Activated T-cell treated with anti-CD3 and anti-CD28 coated beads, Interleukin-2, amount 50 U/mL, for 72 hours (primary cell): ENCODE data around the gene OAF. TPM values are rescaled to one million over a fixed set of nuclear protein-coding genes. Genes with fewer than 3 reads are reported as not detected.

ENCODE experiments used
- ATAC-seq, 2 donors: fragments of 150-1000 bp; cut with Tn5 transposase; replicated peaks in 1 of 2; 2 replicates each; pipeline ENCODE4 v1.10.0; 2021; ENCODE audit warnings: moderate library complexity in 2 of 2, mild to moderate bottlenecking in 1 of 2
- DNase-seq, 2 donors: peaks; one replicate each; pipeline ENCODE4 v3.0.0; 2021 to 2022; ENCODE audit warnings: mixed read lengths in 1 of 2
- H3K27ac Mint-ChIP-seq: one replicate; pipeline ENCODE4 v1.8.0; 2022; ENCODE audit warnings: mild to moderate bottlenecking, moderate library complexity, mixed read lengths
- H3K27me3 Mint-ChIP-seq: one replicate; pipeline ENCODE4 v1.8.0; 2022; ENCODE audit warnings: low read depth, mixed read lengths
- H3K36me3 Mint-ChIP-seq, 2 donors: one replicate each; pipeline ENCODE4 v1.8.0; 2022; ENCODE audit warnings: mixed read lengths in 2 of 2, mild to moderate bottlenecking in 1 of 2; ENCODE audit not compliant: insufficient read depth in 2 of 2
- H3K4me1 Mint-ChIP-seq: one replicate; pipeline ENCODE4 v1.8.0; 2022; ENCODE audit warnings: low read depth, mixed read lengths
- H3K4me3 Mint-ChIP-seq, 2 donors: one replicate each; pipeline ENCODE4 v1.8.0; 2022; ENCODE audit warnings: mild to moderate bottlenecking in 2 of 2, mixed read lengths in 2 of 2, moderate library complexity in 2 of 2
- H3K9me3 Mint-ChIP-seq, 2 donors: one replicate each; pipeline ENCODE4 v1.8.0; 2022; ENCODE audit warnings: mixed read lengths in 2 of 2
- total RNA-seq, 2 donors: library from RNA; stranded (reverse); gene quantifications; one replicate each; pipeline ENCODE4 v1.2.3, GENCODE V29; 2022

The OAF gene
- total RNA-seq, 2 donors from 2014 or later: 1.2 to 2.4 TPM

GRCh38 chr11:120255519-120255866, 44.7 kb downstream of the OAF start:
- H3K4me1 Mint-ChIP-seq: peaks cover 7% of the 10 kb centered on the region
- H3K4me3 Mint-ChIP-seq: no peak overlapping the region
- H3K27me3 Mint-ChIP-seq: peaks cover 83% of the 10 kb centered on the region
- H3K36me3 Mint-ChIP-seq: no peaks in the 10 kb centered on the region
- ATAC-seq (no peak), DNase-seq (no peak)
- H3K9me3 Mint-ChIP-seq: no peaks in the 10 kb centered on the region
- no peak overlapping the region for H3K27ac Mint-ChIP-seq

- Mint-ChIP-seq H3K27ac (no peak overlapping the region), H3K27me3 (peaks cover 82% of the 10 kb centered on the region), H3K9me3 (no peaks in the 10 kb centered on the region), H3K36me3 (no peaks in the 10 kb centered on the region), H3K4me3 (no peak overlapping the region), H3K4me1 (peaks cover 7% of the 10 kb centered on the region)
- ATAC-seq (no peak), DNase-seq (no peak)
These were observed 45.3 kb downstream of the OAF start for GRCh38 chr11:120256178-120256577.

- Mint-ChIP-seq H3K36me3 (no peaks in the 10 kb centered on the region), H3K27ac (no peak overlapping the region), H3K9me3 (no peaks in the 10 kb centered on the region), H3K27me3 (peaks cover 82% of the 10 kb centered on the region), H3K4me3 (no peak overlapping the region), H3K4me1 (peaks cover 7% of the 10 kb centered on the region)
- ATAC-seq (no peak), DNase-seq (no peak)
These were observed 45.9 kb downstream of the OAF start for GRCh38 chr11:120256779-120257178.

- Mint-ChIP-seq H3K9me3 (no peaks in the 10 kb centered on the region), H3K4me3 (no peak overlapping the region), H3K27me3 (peaks cover 76% of the 10 kb centered on the region), H3K36me3 (no peaks in the 10 kb centered on the region), H3K4me1 (peaks cover 7% of the 10 kb centered on the region), H3K27ac (no peak overlapping the region)
- DNase-seq: no peak
- ATAC-seq: no peak
These were observed 46.5 kb downstream of the OAF start for GRCh38 chr11:120257346-120257745.

- H3K4me3 Mint-ChIP-seq: no peak overlapping the region
- ATAC-seq (no peak), DNase-seq (no peak)
- no peaks in the 10 kb centered on the region for H3K36me3 Mint-ChIP-seq
- H3K27ac Mint-ChIP-seq: no peak overlapping the region
- H3K27me3 Mint-ChIP-seq: peaks cover 77% of the 10 kb centered on the region
- H3K4me1 Mint-ChIP-seq: peaks cover 7% of the 10 kb centered on the region
- no peaks in the 10 kb centered on the region for H3K9me3 Mint-ChIP-seq
These were observed 47.8 kb downstream of the OAF start for GRCh38 chr11:120258661-120259060.

- ATAC-seq (no peak), DNase-seq (no peak)
- H3K4me3 Mint-ChIP-seq: no peak overlapping the region
- no peaks in the 10 kb centered on the region for H3K9me3 Mint-ChIP-seq
- peaks cover 7% of the 10 kb centered on the region for H3K4me1 Mint-ChIP-seq
- no peak overlapping the region for H3K27ac Mint-ChIP-seq
- peaks cover 71% of the 10 kb centered on the region for H3K27me3 Mint-ChIP-seq
- no peaks in the 10 kb centered on the region for H3K36me3 Mint-ChIP-seq
These were observed 48.4 kb downstream of the OAF start for GRCh38 chr11:120259241-120259640.

- no peak for ATAC-seq
These were observed 49.2 kb downstream of the OAF start for GRCh38 chr11:120259988-120260565.

GRCh38 chr11:120260616-120261015, 49.8 kb downstream of the OAF start:
- DNase-seq: no peak
- Mint-ChIP-seq H3K27me3 (peaks cover 69% of the 10 kb centered on the region), H3K27ac (no peak overlapping the region), H3K36me3 (no peaks in the 10 kb centered on the region), H3K4me3 (no peak overlapping the region), H3K9me3 (no peaks in the 10 kb centered on the region), H3K4me1 (no peaks in the 10 kb centered on the region)
- no peak for ATAC-seq

More at GRCh38 chr11:120259988-120260565, 49.2 kb downstream of the OAF start:
- no peaks in the 10 kb centered on the region for H3K36me3 Mint-ChIP-seq
- H3K4me3 Mint-ChIP-seq: no peak overlapping the region
- no peak for DNase-seq
- no peaks in the 10 kb centered on the region for H3K9me3 Mint-ChIP-seq
- peaks cover 69% of the 10 kb centered on the region for H3K27me3 Mint-ChIP-seq
- H3K4me1 Mint-ChIP-seq: peaks cover 5% of the 10 kb centered on the region
- H3K27ac Mint-ChIP-seq: no peak overlapping the region

GRCh38 chr11:120261321-120261720, 50.5 kb downstream of the OAF start:
- no peaks in the 10 kb centered on the region for H3K4me1 Mint-ChIP-seq
- peaks cover 69% of the 10 kb centered on the region for H3K27me3 Mint-ChIP-seq
- DNase-seq (no peak), ATAC-seq (no peak)
- no peak overlapping the region for H3K27ac Mint-ChIP-seq
- H3K36me3 Mint-ChIP-seq: no peaks in the 10 kb centered on the region
- H3K4me3 Mint-ChIP-seq: no peak overlapping the region
- no peaks in the 10 kb centered on the region for H3K9me3 Mint-ChIP-seq

GRCh38 chr11:120261931-120262330, 51.1 kb downstream of the OAF start:
- Mint-ChIP-seq H3K4me1 (no peaks in the 10 kb centered on the region), H3K27ac (no peak overlapping the region), H3K9me3 (no peaks in the 10 kb centered on the region), H3K4me3 (no peak overlapping the region), H3K27me3 (peaks cover 69% of the 10 kb centered on the region), H3K36me3 (no peaks in the 10 kb centered on the region)
- no peak for ATAC-seq
- no peak for DNase-seq

GRCh38 chr11:120267319-120267718, 56.5 kb downstream of the OAF start:
- no peaks in the 10 kb centered on the region for H3K36me3 Mint-ChIP-seq
- H3K4me1 Mint-ChIP-seq: no peaks in the 10 kb centered on the region
- no peak overlapping the region for H3K27ac Mint-ChIP-seq
- H3K4me3 Mint-ChIP-seq: no peak overlapping the region
- H3K27me3 Mint-ChIP-seq: peaks cover 55% of the 10 kb centered on the region
- ATAC-seq: no peak
- DNase-seq: no peak
- no peaks in the 10 kb centered on the region for H3K9me3 Mint-ChIP-seq

GRCh38 chr11:120268686-120269085, 57.9 kb downstream of the OAF start:
- Mint-ChIP-seq H3K27me3 (peaks cover 55% of the 10 kb centered on the region), H3K4me1 (no peaks in the 10 kb centered on the region), H3K4me3 (no peak overlapping the region), H3K36me3 (no peaks in the 10 kb centered on the region), H3K9me3 (no peaks in the 10 kb centered on the region), H3K27ac (no peak overlapping the region)
- DNase-seq (no peak), ATAC-seq (no peak)

GRCh38 chr11:120270386-120270785, 59.6 kb downstream of the OAF start:
- DNase-seq: no peak
- Mint-ChIP-seq H3K27ac (no peak overlapping the region), H3K36me3 (no peaks in the 10 kb centered on the region), H3K9me3 (no peaks in the 10 kb centered on the region), H3K4me1 (no peaks in the 10 kb centered on the region), H3K27me3 (peaks cover 59% of the 10 kb centered on the region), H3K4me3 (no peak overlapping the region)
- no peak for ATAC-seq

GRCh38 chr11:120271672-120272071, 60.8 kb downstream of the OAF start:
- Mint-ChIP-seq H3K4me1 (no peaks in the 10 kb centered on the region), H3K27me3 (peaks cover 53% of the 10 kb centered on the region), H3K9me3 (no peaks in the 10 kb centered on the region), H3K36me3 (no peaks in the 10 kb centered on the region), H3K27ac (no peak overlapping the region), H3K4me3 (no peak overlapping the region)
- ATAC-seq (no peak), DNase-seq (no peak)
